PC-9 (cell line): ENCODE data around the gene PDS5B. TPM values are rescaled to one million over a fixed set of nuclear protein-coding genes. Genes with fewer than 3 reads are reported as not detected.

Source experiments
- BruUV-seq: library from RNA; stranded (reverse); fragments of 400-500 nt; replicated peaks from 2 replicates; lab custom pipeline; 2021; lab: Mats Ljungman, UMichigan
- CTCF ChIA-PET: fragments of 300-600 bp; sonication (Branson Sonifier 250); formaldehyde crosslinking; loops from one replicate; lab custom pipeline; 2022; ENCODE audit warnings: antibody characterized with exemption; lab: Charles Lee
- POLR2A ChIA-PET: fragments of 300-600 bp; sonication (Branson Sonifier 250); formaldehyde crosslinking; loops from one replicate; lab custom pipeline; 2022; ENCODE audit warnings: antibody characterized with exemption; ENCODE audit not compliant: unreplicated experiment; lab: Charles Lee
- DNase-seq, 2 experiments: peaks; one replicate each; pipeline versions ENCODE4 v3.0.0 to v3.0.0-alpha.2; 2015 to 2022; ENCODE audit warnings: mixed read lengths in 1 of 2
- H2AFZ ChIP-seq: fragments of 200-600 bp; sonication (generic); 2 replicates; pipeline ENCODE4 v1.8.1; 2017; ENCODE audit warnings: antibody characterized with exemption
- H3F3A ChIP-seq: fragments of 200-600 bp; sonication (generic); 2 replicates; pipeline ENCODE4 v1.8.1; 2017; ENCODE audit warnings: antibody characterized with exemption, mild to moderate bottlenecking, low read depth; ENCODE audit not compliant: insufficient read depth
- H3K27ac ChIP-seq: fragments of 200-600 bp; sonication (generic); 2 replicates; pipeline ENCODE4 v1.6.1; 2016; ENCODE audit warnings: mixed run types
- H3K27me3 ChIP-seq: fragments of 200-600 bp; sonication (generic); 2 replicates; pipeline ENCODE4 v1.6.1; 2016; ENCODE audit warnings: low read depth, mixed run types; ENCODE audit not compliant: insufficient read depth
- H3K36me3 ChIP-seq: fragments of 200-600 bp; sonication (generic); 2 replicates; pipeline ENCODE4 v1.6.1; 2016; ENCODE audit warnings: low read depth, mixed run types
- H3K4me1 ChIP-seq: fragments of 200-600 bp; sonication (generic); replicated peaks from 2 replicates; pipeline ENCODE4 v1.6.1; 2016; ENCODE audit warnings: mixed run types; ENCODE audit not compliant: insufficient read depth
- H3K4me2 ChIP-seq: fragments of 200-600 bp; sonication (generic); 2 replicates; pipeline ENCODE4 v1.6.1; 2017; ENCODE audit warnings: mixed run types
- H3K4me3 ChIP-seq: fragments of 200-600 bp; sonication (generic); 2 replicates; pipeline ENCODE4 v1.6.1; 2016; ENCODE audit warnings: mixed run types
- H3K79me2 ChIP-seq: fragments of 200-600 bp; sonication (generic); 2 replicates; pipeline ENCODE4 v1.6.1; 2017; ENCODE audit warnings: low read depth, mixed run types
- H3K9me2 ChIP-seq: fragments of 200-600 bp; sonication (generic); 2 replicates; pipeline ENCODE4 v1.8.1; 2017; ENCODE audit warnings: mild to moderate bottlenecking; ENCODE audit not compliant: insufficient read depth
- H3K9me3 ChIP-seq: fragments of 200-600 bp; sonication (generic); 2 replicates; pipeline ENCODE4 v1.8.1; 2016; ENCODE audit warnings: low read depth; ENCODE audit not compliant: insufficient read depth
- H4K20me1 ChIP-seq: fragments of 200-600 bp; sonication (generic); 2 replicates; pipeline ENCODE4 v1.8.1; 2017; ENCODE audit not compliant: insufficient read depth
- CTCF ChIP-seq: fragments of 200-600 bp; sonication (generic); conservative IDR thresholded peaks from 2 replicates; pipeline ENCODE4 v1.6.1; 2017; ENCODE audit warnings: mixed run types, antibody characterized with exemption, mild to moderate bottlenecking, moderate library complexity
- EZH2 ChIP-seq: fragments of 200-600 bp; sonication (generic); IDR thresholded peaks from 2 replicates; pipeline ENCODE4 v1.8.0; 2017; ENCODE audit warnings: antibody characterized with exemption, low read depth
- intact Hi-C: fragments of 100-400 bp; cut with micrococcal nuclease; formaldehyde crosslinking; loops from one replicate; pipeline ENCODE4 v1.10.0; 2022; ENCODE audit not compliant: unreplicated experiment
- total RNA-seq: library from RNA; stranded (reverse); gene quantifications from 2 replicates; pipeline ENCODE4 v1.2.3, GENCODE V29; 2021

Gene PDS5B
- total RNA-seq, 1 experiment from 2014 or later: 37.6 TPM

- 0 out of 2 replicates have a peak, but pooled peaks cover 4% of the 10 kb centered on the region for H3K9me3 ChIP-seq
- H3K36me3 ChIP-seq: no peaks in the 10 kb centered on the region
- H2AFZ ChIP-seq: no peak overlapping the region
- no peak overlapping the region for H3K27ac ChIP-seq
- no peaks in the 10 kb centered on the region for H4K20me1 ChIP-seq
- intact Hi-C loops: no loop called here
- CTCF ChIA-PET: no interaction called here
- no peak for DNase-seq
- BruUV-seq: no TSS peak
- no peaks in the 10 kb centered on the region for H3K79me2 ChIP-seq
- H3K9me2 ChIP-seq: no peaks in the 10 kb centered on the region
- no peak overlapping the region for H3K4me3 ChIP-seq
- no peaks in the 10 kb centered on the region for H3K27me3 ChIP-seq
- POLR2A ChIA-PET: no interaction called here
- H3K4me2 ChIP-seq: no peak overlapping the region
- H3F3A ChIP-seq: no peaks in the 10 kb centered on the region
- H3K4me1 ChIP-seq: no peaks in the 10 kb centered on the region
- TF ChIP-seq CTCF: no peak
- TF ChIP-seq EZH2: no peak
These were observed 9.2 kb upstream of the PDS5B start for GRCh38 chr13:32577032-32577431.

GRCh38 chr13:32581177-32581786 lies 5.0 kb upstream of the PDS5B start:
- no peaks in the 10 kb centered on the region for H3K27me3 ChIP-seq
- DNase-seq: no peak
- POLR2A ChIA-PET: no interaction called here
- H2AFZ ChIP-seq: no peak overlapping the region
- no TSS peak for BruUV-seq
- H3K9me2 ChIP-seq: no peaks in the 10 kb centered on the region
- H3K4me2 ChIP-seq: no peak overlapping the region
- peaks cover 6% of the 10 kb centered on the region; the same call in 1 of the 2 replicates for H3K4me1 ChIP-seq
- H3K79me2 ChIP-seq: no peaks in the 10 kb centered on the region
- CTCF ChIA-PET: interaction anchor here (0.6 to 2.5 kb wide), 6 partner anchors 13 to 1177 kb away, joined by 3 to 10 read pairs (median 3); no protein-coding TSS in a partner anchor
- H4K20me1 ChIP-seq: no peaks in the 10 kb centered on the region
- H3K27ac ChIP-seq: no peak overlapping the region
- peaks cover 4% of the 10 kb centered on the region; the same call in 1 of the 2 replicates for H3F3A ChIP-seq
- intact Hi-C loops: loop anchor here (2.0 to 5.0 kb wide), 2 partner anchors 564 to 670 kb away; no protein-coding TSS in a partner anchor
- no peak overlapping the region for H3K4me3 ChIP-seq
- 0 out of 2 replicates have a peak, but pooled peaks cover 4% of the 10 kb centered on the region for H3K9me3 ChIP-seq
- H3K36me3 ChIP-seq: no peaks in the 10 kb centered on the region
- TF ChIP-seq CTCF (peak; percentile 67), EZH2 (no peak)

GRCh38 chr13:32582281-32582680 lies 4.0 kb upstream of the PDS5B start:
- Histone ChIP-seq H3F3A (peaks cover 6% of the 10 kb centered on the region; the same call in 1 of the 2 replicates), H3K27ac (no peak overlapping the region), H2AFZ (no peak overlapping the region), H4K20me1 (no peaks in the 10 kb centered on the region), H3K4me2 (no peak overlapping the region), H3K27me3 (no peaks in the 10 kb centered on the region), H3K36me3 (no peaks in the 10 kb centered on the region), H3K9me3 (0 out of 2 replicates have a peak, but pooled peaks cover 4% of the 10 kb centered on the region), H3K4me1 (peaks cover 6% of the 10 kb centered on the region; the same call in 1 of the 2 replicates), H3K4me3 (no peak overlapping the region), H3K9me2 (no peaks in the 10 kb centered on the region), H3K79me2 (peaks cover 2% of the 10 kb centered on the region)
- TF ChIP-seq CTCF (no peak), EZH2 (no peak)
- no TSS peak for BruUV-seq
- POLR2A ChIA-PET: no interaction called here
- CTCF ChIA-PET: interaction anchor here (0.6 kb wide), 2 partner anchors 87 to 673 kb away, joined by 3 to 11 read pairs; no protein-coding TSS in a partner anchor
- DNase-seq: no peak
- intact Hi-C loops: loop anchor here (5.0 kb wide), 1 partner anchor 565 kb away; no protein-coding TSS in a partner anchor
